ENCODE measurements around the gene RCSD1.

RCSD1 gene

GRCh38 chr1:167690053-167690452 is 60.0 kb downstream of the RCSD1 start:
- DNase-seq (ENCODE audit: low spot score) = no peak

GRCh38 chr1:167693425-167694045 is 63.5 kb downstream of the RCSD1 start:
- CTCF ChIA-PET = interaction anchor here (0.6 kb wide), 1 partner anchor 42 kb away, joined by 3 read pairs; no protein-coding TSS in a partner anchor
- POLR2A ChIA-PET (ENCODE audit: low non-redundant PET) = no interaction called here

More at GRCh38 chr1:167690053-167690452, 60.0 kb downstream of the RCSD1 start:
- POLR2A ChIA-PET (ENCODE audit: low non-redundant PET) = no interaction called here
- CTCF ChIA-PET = interaction anchor here (1.0 kb wide), 1 partner anchor 90 kb away, joined by 3 read pairs; no protein-coding TSS in a partner anchor
- no peak for TF ChIP-seq CTCF (conservative IDR thresholded peaks at IDR 0.05; ENCODE audit: low read depth)
- no peak overlapping the region for H3K27ac ChIP-seq

GRCh38 chr1:167694691-167695090 is 64.7 kb downstream of the RCSD1 start:
- ChIA-PET CTCF (no interaction called here), POLR2A (ENCODE audit: low non-redundant PET) (no interaction called here)
- no peak for TF ChIP-seq CTCF (conservative IDR thresholded peaks at IDR 0.05; ENCODE audit: low read depth)
- no peak for DNase-seq (ENCODE audit: low spot score)
- no peak overlapping the region for H3K27ac ChIP-seq

More at GRCh38 chr1:167693425-167694045, 63.5 kb downstream of the RCSD1 start:
- TF ChIP-seq CTCF (conservative IDR thresholded peaks at IDR 0.05; ENCODE audit: low read depth) = no peak
- H3K27ac ChIP-seq = no peak overlapping the region
- DNase-seq (ENCODE audit: low spot score) = no peak

GRCh38 chr1:167695147-167695546 is 65.1 kb downstream of the RCSD1 start:
- DNase-seq (ENCODE audit: low spot score) = no peak
- TF ChIP-seq CTCF (conservative IDR thresholded peaks at IDR 0.05; ENCODE audit: low read depth) = no peak
- no peak overlapping the region for H3K27ac ChIP-seq
- POLR2A ChIA-PET (ENCODE audit: low non-redundant PET) = no interaction called here
- CTCF ChIA-PET = no interaction called here

- POLR2A ChIA-PET (ENCODE audit: low non-redundant PET) = no interaction called here
- DNase-seq (ENCODE audit: low spot score) = no peak
- CTCF ChIA-PET = no interaction called here
- TF ChIP-seq CTCF (conservative IDR thresholded peaks at IDR 0.05; ENCODE audit: low read depth) = no peak
- no peak overlapping the region for H3K27ac ChIP-seq
These were observed 65.9 kb downstream of the RCSD1 start for GRCh38 chr1:167695756-167696561.

GRCh38 chr1:167697667-167698141 is 67.7 kb downstream of the RCSD1 start:
- TF ChIP-seq CTCF (conservative IDR thresholded peaks at IDR 0.05; ENCODE audit: low read depth) = no peak
- POLR2A ChIA-PET (ENCODE audit: low non-redundant PET) = no interaction called here
- no peak overlapping the region for H3K27ac ChIP-seq
- no peak for DNase-seq (ENCODE audit: low spot score)
- CTCF ChIA-PET = interaction anchor here (1.8 kb wide), 1 partner anchor 10 kb away, joined by 12 read pairs; no protein-coding TSS in a partner anchor
